ENCODE data around the gene CDK5RAP3.

Gene CDK5RAP3

DNA sequence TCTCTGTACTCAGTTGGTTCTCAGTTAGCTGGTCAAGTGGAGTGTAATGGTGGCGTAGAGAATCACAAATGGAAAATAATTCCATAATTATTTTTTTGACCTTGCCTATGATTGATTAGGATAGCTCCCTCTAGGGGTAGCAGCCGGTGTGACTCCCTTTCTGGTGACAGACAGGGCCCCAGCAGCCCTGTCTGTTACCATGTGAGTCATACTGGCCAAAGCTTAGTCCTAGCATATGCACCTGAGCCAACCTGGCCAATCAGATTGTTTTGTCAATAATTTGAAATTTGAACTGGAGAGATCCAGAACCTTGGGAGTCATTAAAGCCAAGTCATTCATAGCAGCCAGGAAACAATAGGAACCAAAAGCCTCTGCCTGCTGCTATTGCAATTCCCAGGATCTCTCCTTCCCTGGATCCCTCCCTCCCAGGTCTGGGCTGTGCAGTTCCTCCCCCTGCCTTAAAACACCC is 23.9 kb upstream of the CDK5RAP3 start:
- peak; percentile 88 for DNase-seq (ENCODE audit: low read depth, low spot score)
- H3K27ac ChIP-seq = peak overlapping the region; percentile 72

DNA sequence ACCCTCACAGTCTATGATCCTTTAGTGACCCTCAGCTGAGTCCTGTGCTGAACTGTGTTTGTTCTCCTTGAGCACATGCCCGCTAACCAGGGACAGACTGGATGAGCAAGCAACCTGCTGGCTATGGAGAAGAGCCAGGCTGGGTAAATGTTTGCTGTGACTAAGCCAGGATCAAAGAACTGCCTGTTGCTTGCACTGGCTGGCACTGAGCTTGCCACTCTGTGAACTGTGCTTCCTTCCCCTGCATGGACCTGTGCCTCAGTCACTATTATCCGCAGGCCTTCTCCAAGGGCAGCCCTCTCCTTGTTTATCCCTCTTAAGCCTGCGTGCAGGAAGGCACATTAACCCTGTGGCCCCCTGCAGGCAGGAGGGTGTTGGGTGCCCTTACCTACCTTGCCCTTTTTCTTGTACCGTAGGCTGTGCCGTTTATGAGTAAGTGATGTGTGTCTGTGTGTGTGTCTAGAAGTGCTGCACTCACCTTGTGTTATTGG is 22.2 kb upstream of the CDK5RAP3 start:
- peak; percentile 80 for DNase-seq (ENCODE audit: low read depth, low spot score)
- peak overlapping the region; percentile 72 for H3K27ac ChIP-seq

DNA sequence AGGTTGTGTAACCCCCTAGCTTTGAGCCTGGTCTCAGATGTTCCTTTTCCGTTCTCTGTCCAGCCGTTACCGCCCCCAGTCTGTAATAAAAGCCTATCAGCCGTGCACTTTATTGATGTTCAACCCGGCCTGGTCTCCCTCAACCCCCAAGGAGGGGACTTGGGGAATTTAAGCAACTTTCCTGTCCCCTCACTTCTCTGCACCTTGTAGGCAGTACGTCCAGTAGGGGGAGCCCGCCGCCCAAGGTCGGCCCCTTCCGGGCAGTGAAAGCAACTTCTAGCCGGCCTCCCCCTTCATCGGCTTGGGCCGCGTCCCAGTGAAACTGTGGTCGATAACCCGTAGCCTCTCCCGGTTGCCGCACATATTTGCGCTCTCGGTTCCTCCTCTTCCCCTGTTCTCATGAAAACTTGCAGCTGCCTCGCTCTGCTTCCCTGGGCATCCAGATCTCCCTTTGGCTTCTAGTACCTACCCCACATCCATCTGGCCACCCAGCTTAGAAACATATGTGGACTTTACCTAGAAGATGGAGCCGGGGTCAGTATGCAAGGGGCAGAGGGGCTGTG is 21.6 kb upstream of the CDK5RAP3 start:
- peak; percentile 60 for DNase-seq (ENCODE audit: low read depth, low spot score)
- H3K27ac ChIP-seq = peak overlapping the region; percentile 72

DNA sequence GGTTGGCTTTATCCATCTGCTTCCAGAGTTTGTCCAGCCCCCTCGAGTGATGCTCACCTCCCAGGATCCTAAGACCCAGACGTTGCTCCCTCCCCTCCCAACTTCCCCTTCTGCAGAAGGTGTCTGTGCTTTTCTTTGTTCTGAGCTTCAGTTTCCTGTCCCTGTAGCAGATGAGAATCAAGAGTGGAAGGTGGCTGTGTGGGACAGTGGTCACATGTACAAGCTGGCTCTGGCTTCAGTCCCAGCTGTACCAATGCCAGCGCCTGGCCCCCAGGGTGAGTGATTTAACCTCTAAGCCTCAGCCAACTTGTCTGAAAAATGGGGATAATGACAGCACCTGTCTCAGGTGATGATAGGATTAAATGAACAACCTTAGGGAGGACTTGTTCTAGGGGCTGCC is 21.0 kb upstream of the CDK5RAP3 start:
- peak overlapping the region; percentile 72 for H3K27ac ChIP-seq
- DNase-seq (ENCODE audit: low read depth, low spot score) = no peak

DNA sequence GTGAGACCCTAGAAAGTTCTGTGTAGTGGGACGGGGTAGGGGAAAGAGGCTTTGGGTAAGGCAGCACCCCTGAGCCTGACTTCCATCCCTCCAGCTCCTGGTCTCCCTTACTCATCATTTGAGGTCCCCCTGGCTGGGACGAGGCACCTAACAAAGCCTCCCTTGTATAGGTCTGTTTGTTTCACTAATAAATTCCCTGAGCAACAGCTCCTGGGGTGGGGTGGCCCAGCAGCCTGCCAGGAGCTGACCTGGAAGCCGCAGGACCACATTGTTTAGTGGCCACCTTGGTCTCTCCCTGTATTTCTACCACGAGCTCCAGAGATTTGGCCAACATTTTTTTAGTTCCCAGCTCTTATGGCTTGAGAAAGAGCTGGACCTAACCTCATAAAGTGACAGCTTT is 20.5 kb upstream of the CDK5RAP3 start:
- peak overlapping the region; percentile 72 for H3K27ac ChIP-seq
- no peak for DNase-seq (ENCODE audit: low read depth, low spot score)

DNA sequence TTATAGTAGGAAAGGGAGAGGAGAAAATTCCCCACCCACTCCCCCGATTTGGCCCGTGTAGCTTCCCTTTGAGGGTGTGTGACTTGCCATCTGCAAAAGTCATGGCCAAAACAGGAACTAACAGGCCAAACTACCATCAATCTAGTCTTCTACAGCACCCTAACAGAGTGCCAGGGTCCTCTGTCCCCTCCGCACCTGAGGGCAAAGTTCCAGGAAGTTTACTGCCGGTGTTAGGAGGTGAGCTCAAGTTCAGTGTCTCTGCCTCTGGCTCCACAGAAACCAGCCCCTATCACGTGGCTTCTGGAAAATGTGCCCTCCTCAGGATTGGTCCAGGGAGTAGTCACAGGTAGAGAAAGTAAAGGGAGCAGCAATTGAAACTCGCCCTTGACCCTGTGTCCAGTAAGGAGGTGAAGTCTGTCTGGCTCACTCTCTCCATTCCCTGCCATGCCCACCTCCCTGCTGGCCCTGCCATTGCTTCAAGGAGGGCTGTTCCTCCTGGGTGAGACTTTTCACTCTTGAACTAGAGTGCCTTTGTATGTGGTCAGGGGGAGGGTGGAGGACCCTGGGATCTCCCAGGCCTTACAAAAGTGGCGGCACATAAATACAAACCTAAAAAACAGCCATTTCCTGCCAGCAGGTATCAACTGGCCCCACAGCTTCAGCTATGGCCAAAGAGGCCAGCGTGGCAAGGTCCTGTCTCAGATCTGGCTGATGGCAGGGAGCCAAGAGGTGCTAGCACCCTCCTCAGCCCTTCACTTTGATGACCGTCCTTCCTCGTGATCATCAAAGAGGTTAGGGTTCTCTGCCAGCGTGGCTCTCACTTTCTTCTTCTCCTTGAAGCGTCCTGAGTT is 18.5 kb upstream of the CDK5RAP3 start:
- no peak for DNase-seq (ENCODE audit: low read depth, low spot score)
- no peak overlapping the region for H3K27ac ChIP-seq

DNA sequence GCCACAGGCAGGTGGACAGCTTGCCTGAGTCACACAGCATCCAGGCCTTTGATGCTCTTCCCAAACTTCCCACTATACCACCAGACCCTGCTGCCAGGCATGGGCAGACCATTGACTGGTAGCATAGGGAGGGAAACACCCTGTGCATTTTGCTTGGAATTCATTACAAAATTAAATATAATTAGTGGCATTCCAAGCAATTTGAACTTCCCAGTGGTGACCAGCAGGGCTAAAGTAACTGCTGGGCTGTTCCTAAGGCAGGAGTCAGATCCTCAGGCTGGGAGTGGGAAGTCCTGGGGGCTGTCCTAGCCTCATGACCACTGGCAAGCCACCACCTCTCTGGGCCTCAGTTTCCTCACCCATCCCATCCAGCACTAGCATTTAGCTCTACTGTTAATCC is 17.0 kb upstream of the CDK5RAP3 start:
- no peak for DNase-seq (ENCODE audit: low read depth, low spot score)
- H3K27ac ChIP-seq = no peak overlapping the region

DNA sequence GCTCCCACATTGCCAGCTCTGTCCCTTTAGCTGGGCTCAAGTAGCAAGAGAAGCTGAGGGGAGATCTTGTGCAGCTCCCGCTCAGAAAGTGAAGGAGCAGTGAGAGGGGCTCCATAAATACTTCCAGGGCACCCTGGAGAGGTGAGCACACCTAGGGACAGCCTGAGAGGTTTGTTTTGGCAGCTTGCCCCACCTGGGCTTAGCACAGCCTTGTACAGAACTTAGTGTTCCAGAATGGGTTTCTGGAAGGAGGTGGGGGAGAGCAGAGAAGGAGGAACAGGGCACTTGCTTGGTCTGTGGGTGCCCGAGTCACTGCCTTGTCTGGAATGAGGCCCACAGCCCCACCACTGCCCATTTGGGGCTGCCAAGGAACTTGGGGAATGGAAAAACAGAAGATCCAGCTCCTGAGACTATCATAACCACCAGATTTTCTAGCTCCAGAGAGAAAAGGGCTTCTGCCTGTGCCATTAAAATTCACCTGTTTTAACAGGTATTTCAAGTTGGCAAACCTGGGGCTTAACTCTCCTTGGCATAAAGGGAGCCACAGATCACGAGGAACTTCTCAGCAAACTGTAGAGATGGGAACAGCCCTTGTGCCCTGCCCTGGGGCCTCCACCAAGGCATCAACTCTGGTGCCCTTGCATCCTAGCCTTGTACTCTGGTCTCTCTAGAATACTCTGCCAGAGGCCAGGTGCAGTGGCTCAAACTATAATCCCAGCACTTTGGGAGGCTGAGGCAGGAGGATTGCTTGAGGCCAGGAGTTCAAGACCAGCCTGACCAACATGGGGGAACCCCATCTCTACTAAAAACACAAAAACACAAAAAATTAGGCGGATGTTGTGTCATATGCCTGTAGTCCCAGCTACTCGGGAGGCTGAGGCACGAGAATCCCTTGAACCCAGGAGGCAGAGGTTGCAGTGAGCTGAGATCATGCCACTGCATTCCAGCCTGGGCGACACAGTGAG is 15.1 kb upstream of the CDK5RAP3 start:
- no peak for DNase-seq (ENCODE audit: low read depth, low spot score)
- H3K27ac ChIP-seq = no peak overlapping the region

DNA sequence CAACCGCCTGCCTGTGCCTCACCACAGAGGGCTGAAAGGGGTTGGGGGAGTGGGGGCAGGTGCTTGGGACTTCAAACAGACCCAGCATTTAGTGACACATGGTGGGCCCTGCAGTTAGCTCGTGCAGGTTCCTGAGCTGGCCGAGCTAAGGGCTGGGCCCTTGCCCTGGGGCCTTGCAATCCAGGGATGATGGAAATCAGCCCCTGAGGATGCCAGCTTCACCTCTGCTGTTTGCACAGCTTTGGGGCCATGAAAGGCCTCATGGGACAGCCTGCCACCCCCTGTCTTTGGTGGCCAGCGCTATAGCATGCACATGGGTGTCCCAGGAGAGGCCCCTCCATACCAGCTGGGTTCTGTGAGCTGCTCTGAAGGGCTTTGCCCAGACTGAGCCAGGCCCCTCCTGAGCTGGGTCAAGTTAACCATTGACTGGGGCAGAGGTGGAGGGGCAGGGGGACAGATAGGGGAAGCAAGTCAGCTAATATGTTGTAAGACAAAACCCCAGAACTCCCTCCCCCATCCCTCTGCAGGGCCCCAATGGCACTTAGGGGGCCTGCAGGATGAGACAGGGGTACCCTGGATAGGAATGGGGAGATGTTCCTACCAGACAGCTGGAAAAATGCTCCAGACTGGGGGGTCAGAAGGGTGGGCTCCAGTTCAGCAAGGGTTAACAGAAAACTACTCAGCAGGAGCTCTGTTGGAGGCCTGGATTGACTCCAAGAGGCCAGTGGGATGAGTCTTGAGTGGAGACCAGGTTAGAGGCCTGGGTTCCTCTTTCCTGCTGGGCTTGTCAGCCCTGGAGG is 13.9 kb upstream of the CDK5RAP3 start:
- no peak for DNase-seq (ENCODE audit: low read depth, low spot score)
- peak overlapping the region; percentile 36 for H3K27ac ChIP-seq

DNA sequence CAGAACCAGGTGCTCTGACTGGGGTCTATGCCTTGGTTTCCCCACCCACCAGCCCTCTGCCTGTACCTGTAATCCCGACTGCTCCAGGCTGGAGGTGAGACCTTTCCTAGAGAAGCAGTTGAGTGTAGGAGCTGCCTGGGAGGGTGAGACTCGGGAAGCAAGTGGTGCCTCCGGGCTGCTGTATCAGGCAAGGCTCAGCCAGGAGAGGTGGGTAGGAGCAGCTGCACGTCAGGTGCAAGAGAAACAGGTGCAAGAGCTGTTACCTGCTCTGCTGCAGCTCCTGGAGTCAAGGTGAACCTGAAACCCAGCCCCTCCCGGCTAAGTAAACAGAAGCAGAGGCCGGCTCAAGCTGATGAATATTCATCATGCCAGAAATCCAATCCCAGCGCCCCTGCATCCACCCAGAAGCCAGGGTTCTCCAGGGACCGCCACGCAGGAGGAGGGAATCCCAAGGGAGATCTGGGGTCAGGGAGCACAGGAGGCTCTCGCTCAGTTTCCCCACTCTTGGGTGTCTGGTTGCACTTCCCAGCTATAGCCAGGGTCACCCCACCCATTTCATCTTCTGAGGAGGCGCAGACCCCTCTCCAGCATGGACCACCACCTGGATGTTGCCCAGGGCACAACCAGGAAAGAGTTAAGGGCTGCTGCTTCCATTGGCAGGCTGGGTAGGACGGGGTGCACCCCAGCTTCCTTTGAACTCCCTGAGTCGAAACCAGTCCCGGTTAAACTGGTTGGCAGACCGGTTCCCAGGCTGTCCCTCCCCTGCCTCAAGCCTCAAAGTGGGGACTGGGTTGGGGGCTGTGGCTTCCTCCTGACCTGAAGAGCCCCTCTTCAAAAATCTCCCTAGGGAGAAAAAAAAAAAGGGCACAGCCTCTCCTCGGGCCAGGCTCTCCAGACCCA is 13.1 kb upstream of the CDK5RAP3 start, which contains the start of gene PRR15L:
Gene PRR15L (minus strand): TSS at position 293 of the 900 bp plus-strand sequence. CDS start 4,649 bp downstream, outside the sequence.
- DNase-seq (ENCODE audit: low read depth, low spot score) = peak; percentile 39
- H3K27ac ChIP-seq = peak within 1 kb of the TSS; percentile 36

DNA sequence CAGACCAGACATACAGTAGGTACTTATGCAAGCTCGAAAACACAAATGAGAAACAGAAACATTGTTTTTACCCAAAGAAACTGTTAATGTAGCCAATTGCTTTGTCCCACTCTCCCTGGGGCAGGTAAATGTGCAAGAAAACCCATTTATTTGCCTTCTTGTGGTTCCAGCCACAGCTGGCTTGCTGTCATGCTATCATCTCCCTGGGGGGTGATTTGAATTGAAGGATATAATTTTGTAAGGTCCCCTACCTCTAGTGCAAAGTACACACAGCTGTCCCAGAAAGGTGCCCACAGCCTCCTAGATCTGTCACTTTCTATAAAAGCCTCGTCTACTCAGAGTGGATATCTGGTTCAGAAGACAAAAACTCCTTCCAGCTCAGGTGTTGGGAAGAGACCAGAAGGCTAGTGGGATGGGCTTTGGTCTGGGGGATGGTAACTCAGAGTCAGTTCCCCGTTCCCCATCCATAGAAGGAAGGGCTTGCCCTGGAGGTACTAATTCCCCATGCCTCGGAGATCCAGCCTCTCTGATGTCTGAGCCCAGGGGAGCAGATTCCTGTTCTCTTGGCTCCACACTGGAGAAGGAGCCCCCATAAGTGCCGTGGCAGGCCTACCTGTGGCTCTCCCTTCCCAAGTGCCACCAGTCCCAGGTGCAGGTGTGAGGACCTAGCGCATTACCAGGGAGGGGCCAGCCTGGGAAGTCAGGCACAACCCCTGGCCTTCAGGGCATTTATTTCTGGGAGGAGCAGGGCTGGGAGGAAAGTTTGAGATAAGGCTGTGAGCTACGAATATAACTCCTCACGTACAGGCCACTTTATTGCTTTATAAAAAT is 10.9 kb upstream of the CDK5RAP3 start:
- DNase-seq (ENCODE audit: low read depth, low spot score) = no peak
- H3K27ac ChIP-seq = no peak overlapping the region

DNA sequence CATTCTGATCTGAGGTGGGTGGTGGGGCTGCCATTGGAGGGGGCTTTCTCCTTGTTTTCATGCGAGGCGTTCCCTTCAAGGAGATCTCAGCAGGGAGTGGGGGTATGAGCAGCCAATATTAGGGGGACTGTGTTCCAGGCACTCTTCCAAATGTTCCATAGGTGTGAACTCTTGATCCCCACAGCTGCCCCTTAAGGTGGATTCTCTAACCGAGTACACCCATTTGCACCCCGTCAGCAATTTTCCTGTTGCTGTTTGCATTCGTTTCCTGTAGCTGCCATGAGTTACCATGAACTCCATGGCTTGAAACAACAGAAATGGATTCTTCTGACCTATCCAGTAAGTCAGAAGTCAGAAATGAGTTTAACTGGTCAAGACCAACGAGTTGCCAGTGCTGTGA is 9.5 kb upstream of the CDK5RAP3 start:
- no peak overlapping the region for H3K27ac ChIP-seq
- DNase-seq (ENCODE audit: low read depth, low spot score) = no peak

DNA sequence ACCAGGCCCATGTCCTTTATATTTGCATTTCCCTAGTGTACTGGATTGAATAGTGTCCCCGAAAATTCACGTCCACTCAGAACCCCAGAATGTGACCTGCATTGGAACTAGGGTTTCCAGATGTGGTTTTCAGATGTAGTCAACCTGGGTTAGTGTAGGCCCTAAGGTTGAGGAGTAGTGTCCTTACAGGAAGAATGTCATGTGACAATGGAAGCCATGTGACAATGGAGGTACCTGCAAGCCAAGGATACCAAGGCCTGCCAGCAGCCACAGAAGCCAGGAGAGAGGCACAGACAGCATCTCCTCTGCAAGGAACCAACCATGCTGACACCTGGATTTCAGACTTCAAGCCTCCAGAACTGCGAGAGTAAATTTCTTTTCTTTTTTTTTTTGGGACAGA is 8.0 kb upstream of the CDK5RAP3 start:
- no peak overlapping the region for H3K27ac ChIP-seq
- DNase-seq (ENCODE audit: low read depth, low spot score) = no peak

DNA sequence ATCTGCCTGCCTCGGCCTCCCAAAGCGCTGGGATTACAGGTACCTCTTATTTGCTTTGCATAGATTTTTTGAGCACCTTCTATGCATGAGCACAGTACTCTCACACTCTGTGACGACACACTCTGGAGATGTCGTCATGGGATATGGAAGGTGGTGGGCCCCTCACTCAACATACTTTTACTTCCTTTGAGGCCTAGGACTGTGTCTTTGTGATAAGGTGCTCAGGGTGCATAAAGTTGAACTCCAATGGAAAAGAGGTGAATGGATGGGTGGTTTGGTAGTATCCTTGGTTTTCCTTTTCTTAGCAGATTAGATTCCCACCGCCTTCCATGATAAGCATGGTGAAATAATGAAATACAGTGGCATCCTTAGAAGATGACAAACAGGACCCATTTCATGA is 6.1 kb upstream of the CDK5RAP3 start:
- DNase-seq (ENCODE audit: low read depth, low spot score) = no peak
- H3K27ac ChIP-seq = no peak overlapping the region

DNA sequence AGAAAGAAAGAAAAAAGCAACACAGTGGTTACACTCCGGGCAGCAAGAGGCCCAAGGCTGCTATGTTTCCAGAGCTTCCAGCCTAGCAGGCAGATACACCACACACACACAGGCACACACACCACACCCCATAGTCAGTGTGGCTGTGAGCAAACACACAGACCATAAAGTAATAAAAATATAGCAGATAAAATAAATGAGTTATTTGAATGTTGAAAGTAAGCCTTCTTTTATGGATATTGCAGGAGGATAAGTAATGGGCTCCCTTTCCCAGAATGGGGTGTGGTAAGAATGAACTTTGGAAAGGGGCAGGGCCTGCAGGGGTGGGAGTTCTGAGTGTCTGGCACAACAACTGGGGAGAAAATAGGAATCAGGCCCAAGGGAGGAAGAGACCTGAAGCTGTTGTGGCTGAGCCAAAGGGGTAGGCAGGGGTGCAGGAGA is 4.8 kb upstream of the CDK5RAP3 start:
- H3K27ac ChIP-seq = no peak overlapping the region
- DNase-seq (ENCODE audit: low read depth, low spot score) = no peak

DNA sequence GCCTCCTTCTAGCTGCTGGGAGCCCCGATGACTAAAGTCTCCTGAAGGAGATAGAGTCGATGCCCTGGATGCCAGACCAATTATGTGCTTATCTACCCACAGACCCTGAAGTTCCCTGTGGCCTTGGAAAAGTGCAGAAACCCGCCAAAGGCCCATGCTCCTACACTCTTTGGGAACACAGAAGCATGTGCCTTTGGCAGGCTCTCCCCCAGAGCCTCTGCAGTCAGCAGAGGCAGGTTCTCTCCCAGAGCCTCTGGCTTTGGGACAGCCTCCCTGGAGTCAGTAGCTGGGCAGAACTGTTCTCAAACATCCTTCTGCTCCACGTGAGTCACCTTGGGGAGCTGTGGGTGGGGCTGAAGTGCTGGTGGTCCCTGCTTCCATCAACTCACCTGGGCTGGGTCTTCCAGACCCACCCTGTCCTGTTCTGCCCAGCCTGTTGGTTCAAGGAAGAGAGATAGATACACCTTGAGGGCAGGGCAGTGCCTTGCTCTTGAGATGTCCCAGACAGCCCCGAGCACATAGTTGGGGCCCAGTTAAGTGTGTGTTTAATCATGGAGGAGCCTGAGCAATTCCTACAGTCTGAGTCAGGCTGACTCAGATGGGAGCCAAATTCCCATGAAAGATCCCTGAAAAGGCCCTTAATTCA is 3.2 kb upstream of the CDK5RAP3 start:
- peak; percentile 80 for DNase-seq (ENCODE audit: low read depth, low spot score)
- H3K27ac ChIP-seq = peak overlapping the region; percentile 75

DNA sequence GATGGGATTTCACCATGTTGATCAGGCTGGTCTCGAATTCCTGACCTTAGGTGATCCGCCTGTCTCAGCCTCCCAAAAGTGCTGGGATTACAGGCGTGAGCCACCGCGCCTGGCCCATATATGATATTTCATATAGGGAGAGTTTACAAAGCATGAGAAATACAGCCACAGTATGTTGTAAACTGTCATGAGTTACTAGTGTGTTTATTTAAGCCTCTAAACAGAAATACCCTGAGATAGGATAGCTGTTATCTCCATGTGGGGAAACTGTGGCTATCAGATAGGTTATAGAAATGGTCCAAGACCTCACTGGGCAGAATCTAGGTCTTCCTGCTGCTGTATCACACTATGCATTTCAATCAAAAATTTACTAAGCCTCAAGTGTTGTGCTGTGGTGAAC is 2.1 kb upstream of the CDK5RAP3 start:
- DNase-seq (ENCODE audit: low read depth, low spot score) = no peak
- H3K27ac ChIP-seq = peak overlapping the region; percentile 75
